ENCODE data around the gene TBC1D17. TPM values are rescaled to one million over a fixed set of nuclear protein-coding genes. Genes with fewer than 3 reads are reported as not detected.
A peak's percentile ranks its signal among the peaks of the same experiment; 100 is the strongest.

The TBC1D17 gene
- total and polyA plus RNA-seq, 9 donors: 23.1 to 77.5 (median 49.8) TPM

DNA sequence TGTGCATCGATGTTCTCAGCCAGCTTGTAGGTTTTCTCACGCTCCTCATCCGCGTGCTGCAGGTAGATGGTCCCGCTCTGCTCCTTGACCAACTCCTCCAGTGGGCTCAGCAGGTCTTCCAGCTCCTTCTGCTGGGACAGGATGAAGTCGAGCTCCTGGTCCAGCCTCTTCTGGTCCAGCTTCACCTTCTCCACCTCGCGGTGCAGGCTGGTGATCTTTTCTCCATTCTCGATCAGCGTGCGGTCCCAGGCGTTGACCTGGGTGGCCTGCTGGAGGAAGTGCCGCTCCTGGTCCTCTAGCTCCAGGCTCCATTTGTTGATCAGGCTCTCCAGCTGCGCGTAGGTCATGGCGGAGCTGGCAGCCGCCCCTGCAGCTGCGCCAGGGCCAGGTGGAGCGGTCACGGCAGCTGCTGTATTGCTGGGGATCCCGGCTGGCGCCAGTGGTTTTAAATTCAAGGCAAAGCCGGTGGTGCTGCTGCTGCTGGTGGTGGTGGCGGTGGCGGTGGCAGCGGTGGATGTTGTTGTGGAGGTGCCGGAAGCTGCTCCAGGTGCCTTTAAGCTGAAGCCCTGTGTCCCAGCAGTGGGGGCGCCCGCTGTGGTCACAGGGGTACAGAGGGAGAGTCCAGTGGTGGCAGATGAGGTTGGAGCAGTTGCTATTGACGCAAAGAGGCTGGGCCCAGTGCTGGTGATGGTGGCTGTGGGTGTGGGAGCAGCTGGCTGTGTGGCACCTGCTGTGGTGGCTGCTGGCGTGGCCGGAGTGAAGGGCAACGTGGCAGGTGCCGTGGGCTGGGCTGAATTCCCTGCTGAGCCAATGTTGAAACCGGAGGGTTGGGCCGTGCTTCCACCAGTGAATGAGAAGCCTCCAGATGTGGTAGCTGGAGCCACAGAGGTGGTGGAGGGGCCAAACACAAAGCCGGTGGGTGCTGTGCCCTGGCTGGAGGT is 31.2 kb downstream of the TBC1D17 start:
- WGBS, 3 donors: 91 to 94% (median 92%) methylated on average over 37 of the region's 37 CpGs
- no peaks in the 10 kb centered on the region for H3K9me3 ChIP-seq
- no peak overlapping the region for H3K4me3 ChIP-seq
- H3K4me1 ChIP-seq (ENCODE audit: insufficient read depth): peaks cover 9% of the 10 kb centered on the region
- DNase-seq: no peak
- no peak overlapping the region for H3K27ac ChIP-seq
- no peaks in the 10 kb centered on the region for H3K36me3 ChIP-seq
- intact Hi-C loops (cut with DNase I): no loop called here
- TF ChIP-seq EP300 (IDR thresholded peaks at IDR 0.05) (no peak), POLR2A (IDR thresholded peaks at IDR 0.05) (no peak)
- TF ChIP-seq, protein P1, sequence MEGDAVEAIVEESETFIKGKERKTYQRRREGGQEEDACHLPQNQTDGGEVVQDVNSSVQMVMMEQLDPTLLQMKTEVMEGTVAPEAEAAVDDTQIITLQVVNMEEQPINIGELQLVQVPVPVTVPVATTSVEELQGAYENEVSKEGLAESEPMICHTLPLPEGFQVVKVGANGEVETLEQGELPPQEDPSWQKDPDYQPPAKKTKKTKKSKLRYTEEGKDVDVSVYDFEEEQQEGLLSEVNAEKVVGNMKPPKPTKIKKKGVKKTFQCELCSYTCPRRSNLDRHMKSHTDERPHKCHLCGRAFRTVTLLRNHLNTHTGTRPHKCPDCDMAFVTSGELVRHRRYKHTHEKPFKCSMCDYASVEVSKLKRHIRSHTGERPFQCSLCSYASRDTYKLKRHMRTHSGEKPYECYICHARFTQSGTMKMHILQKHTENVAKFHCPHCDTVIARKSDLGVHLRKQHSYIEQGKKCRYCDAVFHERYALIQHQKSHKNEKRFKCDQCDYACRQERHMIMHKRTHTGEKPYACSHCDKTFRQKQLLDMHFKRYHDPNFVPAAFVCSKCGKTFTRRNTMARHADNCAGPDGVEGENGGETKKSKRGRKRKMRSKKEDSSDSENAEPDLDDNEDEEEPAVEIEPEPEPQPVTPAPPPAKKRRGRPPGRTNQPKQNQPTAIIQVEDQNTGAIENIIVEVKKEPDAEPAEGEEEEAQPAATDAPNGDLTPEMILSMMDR (IDR thresholded peaks at IDR 0.05): no peak
- H3K27me3 ChIP-seq: no peaks in the 10 kb centered on the region

DNA sequence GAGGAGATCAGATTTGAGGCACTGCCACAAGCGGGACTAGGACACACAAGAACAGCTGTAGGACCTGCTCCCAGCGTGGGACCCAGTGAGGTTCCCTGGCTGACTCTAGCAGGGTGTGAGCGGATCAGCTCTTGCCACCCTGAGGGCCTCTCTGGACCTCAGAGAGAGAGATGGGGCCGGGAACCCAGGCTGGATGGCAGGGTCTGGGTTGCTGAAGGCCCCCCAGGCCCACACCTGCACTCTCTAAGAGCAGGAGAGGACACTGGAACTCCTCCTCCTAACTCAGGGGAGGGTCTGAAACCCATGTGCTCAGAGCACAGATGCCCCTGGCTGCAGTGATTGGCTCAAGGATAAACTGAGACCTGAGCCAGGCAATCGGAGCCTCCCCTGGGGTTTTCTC is 32.7 kb downstream of the TBC1D17 start:
- intact Hi-C loops (cut with DNase I): no loop called here
- WGBS, 3 donors: 90 to 96% (median 96%) methylated on average over 5 of the region's 5 CpGs
- TF ChIP-seq EP300 (IDR thresholded peaks at IDR 0.05): no peak
- TF ChIP-seq, protein P1 (IDR thresholded peaks at IDR 0.05): no peak
- TF ChIP-seq POLR2A (IDR thresholded peaks at IDR 0.05): no peak

DNA sequence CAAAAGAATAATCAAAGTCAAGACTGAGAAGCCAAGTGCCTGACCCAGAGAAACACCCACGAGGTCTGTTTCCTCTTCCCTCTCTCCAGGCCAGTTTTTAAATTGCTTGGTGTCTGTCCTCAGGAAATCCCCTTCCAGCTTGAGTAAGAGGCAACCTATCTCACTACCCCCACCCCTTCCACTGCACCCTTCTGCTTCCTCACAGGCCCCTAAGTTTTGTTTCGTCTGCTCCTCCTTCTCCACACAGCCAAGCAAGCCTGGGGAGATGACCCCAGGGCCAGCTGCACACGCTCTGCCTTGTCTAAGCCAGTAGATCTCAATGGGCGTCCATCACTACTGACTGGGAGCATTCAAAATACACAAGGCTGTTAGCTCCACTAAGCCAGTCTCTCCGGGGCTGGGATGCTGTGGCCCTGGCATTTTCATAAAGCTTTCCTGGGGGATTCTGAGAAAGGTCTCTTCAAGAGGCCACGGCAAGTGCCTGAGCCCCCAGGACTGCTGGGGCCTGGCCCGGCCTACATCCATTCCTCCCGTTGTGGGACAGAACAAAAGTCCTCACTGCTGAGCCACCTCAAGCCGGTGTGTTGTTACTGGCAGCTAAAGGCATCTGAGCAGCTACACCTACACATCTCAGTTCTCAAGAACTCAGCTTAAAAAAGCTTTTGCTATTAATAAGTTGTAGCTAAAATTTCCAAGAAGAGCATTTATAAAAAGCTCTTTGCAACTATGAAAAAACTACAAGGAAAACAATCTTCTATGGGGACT is 34.1 kb downstream of the TBC1D17 start:
- TF ChIP-seq, protein P1 (IDR thresholded peaks at IDR 0.05): no peak
- TF ChIP-seq POLR2A (IDR thresholded peaks at IDR 0.05): no peak
- no peak for TF ChIP-seq EP300 (IDR thresholded peaks at IDR 0.05)
- no peak for DNase-seq
- Histone ChIP-seq H3K4me3 (no peak overlapping the region), H3K9me3 (no peaks in the 10 kb centered on the region), H3K4me1 (ENCODE audit: insufficient read depth) (peaks cover 9% of the 10 kb centered on the region), H3K36me3 (no peaks in the 10 kb centered on the region), H3K27ac (no peak overlapping the region), H3K27me3 (no peaks in the 10 kb centered on the region)
- 50 to 58% (median 53%) methylated on average over 9 of the region's 9 CpGs for WGBS, 3 donors
- intact Hi-C loops (cut with DNase I): no loop called here

More for the DNA sequence above, 32.7 kb downstream of the TBC1D17 start:
- Histone ChIP-seq H3K27me3 (no peaks in the 10 kb centered on the region), H3K27ac (no peak overlapping the region), H3K4me3 (no peak overlapping the region), H3K9me3 (no peaks in the 10 kb centered on the region), H3K4me1 (ENCODE audit: insufficient read depth) (peaks cover 9% of the 10 kb centered on the region), H3K36me3 (no peaks in the 10 kb centered on the region)
- no peak for DNase-seq

DNA sequence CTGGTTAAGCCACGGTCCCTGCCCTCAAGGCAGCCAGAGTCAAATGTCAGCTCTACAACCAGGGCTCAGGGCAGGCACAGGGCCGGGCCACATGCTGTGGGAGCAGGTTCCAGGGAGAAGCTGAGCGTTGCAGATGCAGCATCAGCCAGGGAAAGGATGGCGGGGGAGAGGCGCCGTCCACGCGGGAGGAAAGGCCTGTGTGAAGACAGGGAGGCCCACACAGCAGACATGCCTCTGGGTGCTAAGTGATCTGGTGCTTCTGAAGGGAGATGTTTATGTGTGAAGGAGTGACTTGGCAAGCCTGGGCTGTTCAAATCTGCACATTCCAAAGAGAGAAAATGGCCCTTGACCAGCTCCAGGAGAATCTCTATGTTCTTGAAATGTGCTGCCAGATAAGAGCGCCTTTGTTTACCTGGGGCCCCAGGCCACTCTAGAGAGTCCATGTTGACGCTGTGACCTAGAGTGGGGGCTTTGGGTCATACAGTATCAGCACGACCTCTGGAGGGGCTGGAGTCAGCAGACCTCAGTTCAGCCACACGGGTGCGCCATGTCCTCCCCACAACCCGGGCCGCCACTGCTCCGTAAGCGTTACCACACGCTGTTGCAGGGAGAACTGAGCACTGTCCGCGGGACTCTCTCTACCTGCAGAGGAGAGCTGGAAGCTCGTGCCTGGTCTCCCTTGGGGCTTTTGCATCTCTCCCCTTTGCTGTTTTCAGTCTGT is 35.6 kb downstream of the TBC1D17 start:
- peak; percentile 50 to 74 (median 55) for DNase-seq
- Histone ChIP-seq H3K27me3 (no peaks in the 10 kb centered on the region), H3K9me3 (no peaks in the 10 kb centered on the region), H3K4me1 (ENCODE audit: insufficient read depth) (peaks cover 9% of the 10 kb centered on the region), H3K36me3 (no peaks in the 10 kb centered on the region), H3K27ac (peak overlapping the region in 1 of 2 donors; percentile 33), H3K4me3 (no peak overlapping the region)
- TF ChIP-seq, protein P1 (IDR thresholded peaks at IDR 0.05): peak in 1 of 3 donors; percentile 10
- no peak for TF ChIP-seq EP300 (IDR thresholded peaks at IDR 0.05)
- intact Hi-C loops (cut with DNase I): no loop called here
- WGBS, 3 donors: 18 to 47% (median 30%) methylated on average over 21 of the region's 21 CpGs
